ENCODE results near the gene CDC42. TPM values are rescaled to one million over a fixed set of nuclear protein-coding genes. Genes with fewer than 3 reads are reported as not detected.
A peak's percentile ranks its signal among the peaks of the same experiment; 100 is the strongest.

CDC42 gene
- total and polyA plus RNA-seq, 2 of the 13 experiments (the other 11 are each of a cell fraction or from before 2014, with no cell fraction given) = 138 to 237 TPM

DNA sequence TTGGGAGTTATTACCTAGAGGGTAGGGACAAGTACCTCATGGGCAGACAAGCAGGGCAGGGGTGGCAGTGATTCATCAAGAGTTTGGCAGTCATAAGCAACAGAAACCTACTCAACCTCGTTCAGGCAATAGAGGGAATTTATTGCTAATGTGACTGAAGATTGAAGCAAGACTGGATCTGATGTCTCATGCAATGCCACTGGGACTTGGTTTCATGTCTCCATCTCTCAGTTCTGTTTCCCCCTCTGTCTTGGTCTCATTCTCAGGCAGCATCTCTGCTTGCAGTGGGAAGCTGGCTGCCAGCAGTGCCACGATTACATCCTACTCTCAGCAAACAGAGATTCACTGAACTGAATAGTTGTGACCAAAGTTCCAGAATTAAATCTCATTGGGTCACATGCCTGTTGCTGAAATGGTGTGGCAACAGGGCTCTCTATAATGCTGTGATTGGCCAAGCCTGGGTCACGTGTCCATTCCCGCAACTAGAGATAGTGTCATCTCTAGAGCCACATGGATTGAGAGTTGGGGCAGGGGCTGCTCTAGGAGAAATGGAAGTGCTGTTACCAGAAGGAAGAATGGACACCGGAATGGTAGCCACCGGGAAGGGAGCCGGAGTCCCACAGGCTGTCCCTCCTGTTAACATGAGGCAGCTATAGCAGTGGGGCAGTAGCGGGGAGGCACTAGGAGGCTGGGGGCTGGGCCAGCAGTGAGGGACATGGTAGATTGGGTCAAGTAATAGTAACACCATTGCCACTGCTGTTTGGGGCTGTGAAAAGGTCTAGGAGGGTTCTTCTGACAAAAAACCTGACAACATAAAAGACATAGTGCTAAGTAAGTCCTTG is 3.9 kb upstream of the CDC42 start (continued):
- TF ChIP-seq MATR3 (CRISPR knock-in tag; IDR thresholded peaks at IDR 0.05) (no peak), ZNF317 (CRISPR knock-in tag; IDR thresholded peaks at IDR 0.05) (peak; percentile 67; the same call in 1 of the 2 replicates), NFYC (CRISPR knock-in tag; IDR thresholded peaks at IDR 0.05) (peak; percentile 86), ZNF282 (IDR thresholded peaks at IDR 0.05; ENCODE audit: partially characterized antibody) (no peak), SP5 (CRISPR knock-in tag; IDR thresholded peaks at IDR 0.05; ENCODE audit: borderline replicate concordance, low read depth) (no peak), ZNF367 (CRISPR knock-in tag; IDR thresholded peaks at IDR 0.05; ENCODE audit: borderline replicate concordance) (no peak), ZNF569 (CRISPR knock-in tag; IDR thresholded peaks at IDR 0.05; ENCODE audit: borderline replicate concordance) (no peak)
- TF ChIP-seq, protein P1, sequence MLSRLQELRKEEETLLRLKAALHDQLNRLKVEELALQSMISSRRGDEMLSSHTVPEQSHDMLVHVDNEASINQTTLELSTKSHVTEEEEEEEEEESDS (CRISPR knock-in tag; IDR thresholded peaks at IDR 0.05; ENCODE audit: borderline replicate concordance) = no peak
- TF ChIP-seq, protein P2, sequence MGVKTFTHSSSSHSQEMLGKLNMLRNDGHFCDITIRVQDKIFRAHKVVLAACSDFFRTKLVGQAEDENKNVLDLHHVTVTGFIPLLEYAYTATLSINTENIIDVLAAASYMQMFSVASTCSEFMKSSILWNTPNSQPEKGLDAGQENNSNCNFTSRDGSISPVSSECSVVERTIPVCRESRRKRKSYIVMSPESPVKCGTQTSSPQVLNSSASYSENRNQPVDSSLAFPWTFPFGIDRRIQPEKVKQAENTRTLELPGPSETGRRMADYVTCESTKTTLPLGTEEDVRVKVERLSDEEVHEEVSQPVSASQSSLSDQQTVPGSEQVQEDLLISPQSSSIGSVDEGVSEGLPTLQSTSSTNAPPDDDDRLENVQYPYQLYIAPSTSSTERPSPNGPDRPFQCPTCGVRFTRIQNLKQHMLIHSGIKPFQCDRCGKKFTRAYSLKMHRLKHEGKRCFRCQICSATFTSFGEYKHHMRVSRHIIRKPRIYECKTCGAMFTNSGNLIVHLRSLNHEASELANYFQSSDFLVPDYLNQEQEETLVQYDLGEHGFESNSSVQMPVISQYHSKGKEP (CRISPR knock-in tag; IDR thresholded peaks at IDR 0.05) = no peak
- TF ChIP-seq, protein P3, sequence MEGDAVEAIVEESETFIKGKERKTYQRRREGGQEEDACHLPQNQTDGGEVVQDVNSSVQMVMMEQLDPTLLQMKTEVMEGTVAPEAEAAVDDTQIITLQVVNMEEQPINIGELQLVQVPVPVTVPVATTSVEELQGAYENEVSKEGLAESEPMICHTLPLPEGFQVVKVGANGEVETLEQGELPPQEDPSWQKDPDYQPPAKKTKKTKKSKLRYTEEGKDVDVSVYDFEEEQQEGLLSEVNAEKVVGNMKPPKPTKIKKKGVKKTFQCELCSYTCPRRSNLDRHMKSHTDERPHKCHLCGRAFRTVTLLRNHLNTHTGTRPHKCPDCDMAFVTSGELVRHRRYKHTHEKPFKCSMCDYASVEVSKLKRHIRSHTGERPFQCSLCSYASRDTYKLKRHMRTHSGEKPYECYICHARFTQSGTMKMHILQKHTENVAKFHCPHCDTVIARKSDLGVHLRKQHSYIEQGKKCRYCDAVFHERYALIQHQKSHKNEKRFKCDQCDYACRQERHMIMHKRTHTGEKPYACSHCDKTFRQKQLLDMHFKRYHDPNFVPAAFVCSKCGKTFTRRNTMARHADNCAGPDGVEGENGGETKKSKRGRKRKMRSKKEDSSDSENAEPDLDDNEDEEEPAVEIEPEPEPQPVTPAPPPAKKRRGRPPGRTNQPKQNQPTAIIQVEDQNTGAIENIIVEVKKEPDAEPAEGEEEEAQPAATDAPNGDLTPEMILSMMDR (CRISPR knock-in tag; IDR thresholded peaks at IDR 0.05) = no peak
- TF ChIP-seq, protein P4, sequence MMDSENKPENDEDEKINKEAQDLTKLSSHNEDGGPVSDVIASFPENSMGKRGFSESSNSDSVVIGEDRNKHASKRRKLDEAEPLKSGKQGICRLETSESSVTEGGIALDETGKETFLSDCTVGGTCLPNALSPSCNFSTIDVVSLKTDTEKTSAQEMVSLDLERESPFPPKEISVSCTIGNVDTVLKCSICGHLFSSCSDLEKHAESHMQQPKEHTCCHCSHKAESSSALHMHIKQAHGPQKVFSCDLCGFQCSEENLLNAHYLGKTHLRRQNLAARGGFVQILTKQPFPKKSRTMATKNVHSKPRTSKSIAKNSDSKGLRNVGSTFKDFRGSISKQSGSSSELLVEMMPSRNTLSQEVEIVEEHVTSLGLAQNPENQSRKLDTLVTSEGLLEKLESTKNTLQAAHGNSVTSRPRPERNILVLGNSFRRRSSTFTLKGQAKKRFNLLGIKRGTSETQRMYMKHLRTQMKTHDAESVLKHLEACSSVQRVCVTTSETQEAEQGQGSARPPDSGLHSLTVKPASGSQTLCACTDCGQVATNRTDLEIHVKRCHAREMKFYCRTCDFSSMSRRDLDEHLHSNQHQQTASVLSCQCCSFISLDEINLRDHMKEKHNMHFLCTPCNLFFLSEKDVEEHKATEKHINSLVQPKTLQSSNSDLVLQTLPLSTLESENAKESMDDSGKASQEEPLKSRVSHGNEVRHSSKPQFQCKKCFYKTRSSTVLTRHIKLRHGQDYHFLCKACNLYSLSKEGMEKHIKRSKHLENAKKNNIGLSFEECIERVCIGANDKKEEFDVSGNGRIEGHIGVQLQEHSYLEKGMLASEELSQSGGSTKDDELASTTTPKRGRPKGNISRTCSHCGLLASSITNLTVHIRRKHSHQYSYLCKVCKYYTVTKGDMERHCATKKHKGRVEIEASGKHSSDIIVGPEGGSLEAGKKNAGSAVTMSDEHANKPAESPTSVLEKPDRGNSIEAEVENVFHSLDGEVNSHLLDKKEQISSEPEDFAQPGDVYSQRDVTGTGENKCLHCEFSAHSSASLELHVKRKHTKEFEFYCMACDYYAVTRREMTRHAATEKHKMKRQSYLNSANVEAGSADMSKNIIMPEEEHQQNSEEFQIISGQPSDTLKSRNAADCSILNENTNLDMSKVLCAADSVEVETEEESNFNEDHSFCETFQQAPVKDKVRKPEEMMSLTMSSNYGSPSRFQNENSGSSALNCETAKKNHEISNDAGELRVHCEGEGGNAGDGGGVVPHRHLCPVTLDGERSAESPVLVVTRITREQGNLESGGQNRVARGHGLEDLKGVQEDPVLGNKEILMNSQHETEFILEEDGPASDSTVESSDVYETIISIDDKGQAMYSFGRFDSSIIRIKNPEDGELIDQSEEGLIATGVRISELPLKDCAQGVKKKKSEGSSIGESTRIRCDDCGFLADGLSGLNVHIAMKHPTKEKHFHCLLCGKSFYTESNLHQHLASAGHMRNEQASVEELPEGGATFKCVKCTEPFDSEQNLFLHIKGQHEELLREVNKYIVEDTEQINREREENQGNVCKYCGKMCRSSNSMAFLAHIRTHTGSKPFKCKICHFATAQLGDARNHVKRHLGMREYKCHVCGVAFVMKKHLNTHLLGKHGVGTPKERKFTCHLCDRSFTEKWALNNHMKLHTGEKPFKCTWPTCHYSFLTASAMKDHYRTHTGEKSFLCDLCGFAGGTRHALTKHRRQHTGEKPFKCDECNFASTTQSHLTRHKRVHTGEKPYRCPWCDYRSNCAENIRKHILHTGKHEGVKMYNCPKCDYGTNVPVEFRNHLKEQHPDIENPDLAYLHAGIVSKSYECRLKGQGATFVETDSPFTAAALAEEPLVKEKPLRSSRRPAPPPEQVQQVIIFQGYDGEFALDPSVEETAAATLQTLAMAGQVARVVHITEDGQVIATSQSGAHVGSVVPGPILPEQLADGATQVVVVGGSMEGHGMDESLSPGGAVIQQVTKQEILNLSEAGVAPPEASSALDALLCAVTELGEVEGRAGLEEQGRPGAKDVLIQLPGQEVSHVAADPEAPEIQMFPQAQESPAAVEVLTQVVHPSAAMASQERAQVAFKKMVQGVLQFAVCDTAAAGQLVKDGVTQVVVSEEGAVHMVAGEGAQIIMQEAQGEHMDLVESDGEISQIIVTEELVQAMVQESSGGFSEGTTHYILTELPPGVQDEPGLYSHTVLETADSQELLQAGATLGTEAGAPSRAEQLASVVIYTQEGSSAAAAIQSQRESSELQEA (CRISPR knock-in tag; IDR thresholded peaks at IDR 0.05; ENCODE audit: not compliant biosample characterization) = no peak

Data from HepG2 (cell line).